HG03060 (cell line): Measurements from ENCODE around the gene MROH2A.

ENCODE experiments used
- ATAC-seq: cut with Tn5 transposase; IDR thresholded peaks from one replicate; pipeline ENCODE4 v1.9.1; 2021; ENCODE audit warnings: low read depth, moderate number of reproducible peaks; ENCODE audit not compliant: unreplicated experiment

The MROH2A gene

GRCh38 chr2:233798335-233799086 is 20.4 kb downstream of the MROH2A start:
- ATAC-seq, result no peak

GRCh38 chr2:233799087-233799665 is 21.0 kb downstream of the MROH2A start:
- no peak for ATAC-seq

- ATAC-seq, result no peak
Measured at GRCh38 chr2:233799716-233800115, 21.6 kb downstream of the MROH2A start.

GRCh38 chr2:233800208-233800607 is 22.1 kb downstream of the MROH2A start:
- no peak for ATAC-seq

GRCh38 chr2:233801357-233802131 is 23.4 kb downstream of the MROH2A start:
- no peak for ATAC-seq

GRCh38 chr2:233802132-233802815 is 24.1 kb downstream of the MROH2A start:
- ATAC-seq, result no peak

GRCh38 chr2:233803292-233803911 is 25.3 kb downstream of the MROH2A start:
- no peak for ATAC-seq

GRCh38 chr2:233803994-233804393 is 25.9 kb downstream of the MROH2A start:
- ATAC-seq, result no peak

GRCh38 chr2:233807215-233807865 is 29.2 kb downstream of the MROH2A start:
- no peak for ATAC-seq

GRCh38 chr2:233807966-233808935 is 30.1 kb downstream of the MROH2A start:
- ATAC-seq, result no peak

- no peak for ATAC-seq
Measured at GRCh38 chr2:233810385-233810784, 32.3 kb downstream of the MROH2A start.

- ATAC-seq, result no peak
Measured at GRCh38 chr2:233811087-233811486, 33.0 kb downstream of the MROH2A start.

GRCh38 chr2:233811732-233812131 is 33.6 kb downstream of the MROH2A start:
- ATAC-seq, result no peak

- no peak for ATAC-seq
Measured at GRCh38 chr2:233813236-233814055, 35.3 kb downstream of the MROH2A start.

- ATAC-seq, result no peak
Measured at GRCh38 chr2:233814056-233814835, 36.1 kb downstream of the MROH2A start.

GRCh38 chr2:233815861-233816260 is 37.7 kb downstream of the MROH2A start:
- no peak for ATAC-seq

- no peak for ATAC-seq
Measured at GRCh38 chr2:233816334-233816733, 38.2 kb downstream of the MROH2A start.
